B cell (primary cell): ENCODE measurements around the gene VIPR2.

Experiments
- CTCF ChIP-seq: fragments of 200-600 bp; IDR thresholded peaks from one replicate; pipeline ENCODE4 v1.8.0; 2022; ENCODE audit warnings: antibody characterized with exemption, mild to moderate bottlenecking
- EZH2 ChIP-seq: IDR thresholded peaks from 2 replicates; pipeline ENCODE4 v1.6.1; 2012; ENCODE audit warnings: borderline replicate concordance, low read depth, mild to moderate bottlenecking, moderate library complexity, low read length; ENCODE audit not compliant: insufficient read depth, poor library complexity, severe bottlenecking

- TF ChIP-seq CTCF (no peak), EZH2 (no peak)
These were observed 50.5 kb downstream of the VIPR2 start for GRCh38 chr7:159094023-159094740.
